NB4 (cell line): ENCODE results near the gene PLAAT1.

Source experiments
- DNase-seq: peaks from one replicate; pipeline ENCODE4 v3.0.0; 2010; ENCODE audit warnings: low read depth
- H3K4me3 ChIP-seq: one replicate; pipeline ENCODE4 v1.5.1; 2011; ENCODE audit warnings: mild to moderate bottlenecking, low read depth, low read length, moderate library complexity
- CTCF ChIP-seq: IDR thresholded peaks from one replicate; pipeline ENCODE4 v1.5.1; 2012; ENCODE audit warnings: low read depth, low read length
- MYC ChIP-seq: IDR thresholded peaks from 2 replicates; pipeline ENCODE4 v1.6.1; 2011; ENCODE audit warnings: low read depth, low read length
- POLR2A ChIP-seq: IDR thresholded peaks from 2 replicates; pipeline ENCODE4 v1.6.1; 2011; ENCODE audit warnings: mild to moderate bottlenecking; ENCODE audit not compliant: insufficient read length; ENCODE audit errors: extremely low read depth
- TF ChIP-seq, protein P1 (sequence below): IDR thresholded peaks from 2 replicates; pipeline ENCODE4 v1.6.1; 2011; ENCODE audit warnings: low read depth, low read length

PLAAT1 gene

GRCh38 chr3:193240436-193240849 is 579 bp upstream of the PLAAT1 start:
- TF ChIP-seq MYC (no peak), CTCF (no peak), POLR2A (no peak)
- TF ChIP-seq, protein P1, sequence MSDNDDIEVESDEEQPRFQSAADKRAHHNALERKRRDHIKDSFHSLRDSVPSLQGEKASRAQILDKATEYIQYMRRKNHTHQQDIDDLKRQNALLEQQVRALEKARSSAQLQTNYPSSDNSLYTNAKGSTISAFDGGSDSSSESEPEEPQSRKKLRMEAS: no peak
- no peak overlapping the region for H3K4me3 ChIP-seq
- DNase-seq: no peak

- TF ChIP-seq POLR2A: no peak
- TF ChIP-seq MYC: no peak
- TF ChIP-seq, protein P1: no peak
- no peak for TF ChIP-seq CTCF
- DNase-seq: no peak
- no peak overlapping the region for H3K4me3 ChIP-seq
Observed at GRCh38 chr3:193241716-193242115, 694 bp downstream of the PLAAT1 start.

DNA sequence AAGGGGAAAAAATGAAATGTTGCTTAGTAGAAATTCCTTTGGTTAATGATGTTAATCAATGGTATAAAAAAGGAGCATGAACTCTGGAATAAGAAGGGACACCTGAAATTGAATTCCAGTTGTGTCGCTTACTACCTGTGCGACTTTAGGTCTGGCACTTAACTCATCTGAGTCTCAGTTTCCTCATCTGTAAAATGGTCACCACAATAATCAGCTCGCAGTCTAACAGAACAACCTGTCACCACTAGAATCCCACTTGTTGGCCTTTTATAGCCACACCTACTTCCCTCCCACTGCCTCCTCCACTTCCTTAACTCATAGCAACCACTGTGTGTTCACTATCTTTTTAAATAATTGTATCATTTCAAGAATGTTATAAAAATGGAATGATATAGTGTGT is 2.5 kb downstream of the PLAAT1 start:
- no peak for DNase-seq
- H3K4me3 ChIP-seq: no peak overlapping the region
- TF ChIP-seq, protein P1: no peak
- no peak for TF ChIP-seq POLR2A
- no peak for TF ChIP-seq MYC
- no peak for TF ChIP-seq CTCF

DNA sequence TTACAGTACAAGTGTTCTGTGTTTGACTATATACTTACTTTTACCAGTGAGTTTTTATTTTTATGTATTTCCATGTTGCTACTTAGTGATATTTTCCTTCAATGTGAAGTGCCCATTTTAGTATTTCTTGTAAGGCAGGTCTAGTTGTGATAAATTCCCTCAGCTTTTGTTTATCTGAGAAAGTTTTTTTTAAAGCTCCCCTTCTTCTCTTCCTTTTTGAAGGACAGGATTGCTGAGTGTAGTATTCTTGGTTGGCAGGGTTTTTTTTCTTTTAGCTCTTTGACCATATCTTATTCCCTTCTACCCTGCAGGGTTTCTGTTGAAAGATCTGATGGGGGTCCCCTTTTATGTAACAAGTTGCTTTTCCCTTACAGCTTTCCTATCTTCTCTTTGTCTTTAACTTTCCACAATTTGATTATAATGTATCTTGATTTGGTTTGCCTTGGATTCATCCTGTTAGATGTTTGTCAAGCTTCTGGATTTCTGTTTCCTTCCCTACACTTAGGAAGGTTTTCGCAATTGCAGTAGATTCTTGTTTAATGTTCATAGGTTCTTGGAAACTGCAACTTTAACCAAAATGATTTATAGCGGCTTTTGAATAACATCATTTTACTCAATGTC is 7.9 kb downstream of the PLAAT1 start:
- TF ChIP-seq, protein P1: no peak
- TF ChIP-seq CTCF: no peak
- TF ChIP-seq MYC: no peak
- no peak for TF ChIP-seq POLR2A

DNA sequence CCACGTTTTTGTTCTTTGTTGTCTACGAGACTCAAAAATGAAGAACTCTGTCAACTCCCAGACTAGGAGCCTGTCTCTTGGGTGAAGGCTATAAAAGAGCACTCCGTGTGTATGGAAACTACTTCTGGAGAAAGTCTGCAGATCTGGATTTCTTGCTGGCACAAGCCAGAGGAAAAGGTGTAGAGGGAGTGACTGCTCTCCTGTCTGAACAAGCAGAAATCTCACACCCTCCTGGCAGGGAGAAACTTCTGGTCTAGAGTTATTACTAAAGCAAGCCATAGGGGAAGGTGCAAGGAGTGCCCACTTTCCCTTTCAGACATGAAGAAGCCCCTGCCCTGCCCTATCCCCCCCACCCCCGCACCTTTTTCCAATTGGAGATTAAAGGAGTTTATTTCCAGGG is 9.5 kb downstream of the PLAAT1 start:
- DNase-seq: no peak
- no peak for TF ChIP-seq POLR2A
- TF ChIP-seq, protein P1: no peak
- TF ChIP-seq MYC: no peak
- no peak for TF ChIP-seq CTCF
- H3K4me3 ChIP-seq: no peak overlapping the region

More for the DNA sequence above, 7.9 kb downstream of the PLAAT1 start:
- DNase-seq: no peak
- H3K4me3 ChIP-seq: no peak overlapping the region
